IPS-NIHi11 (cell line): Measurements from ENCODE around the gene TMEM260.

Experiments used
- DNase-seq: peaks from one replicate; pipeline ENCODE4 v3.0.0; 2012; ENCODE audit warnings: mixed read lengths, low spot score

The TMEM260 gene

GRCh38 chr14:56579345-56580220 is at the start of gene TMEM260:
TMEM260 (plus strand) TSS chr14:56579798; CDS start chr14:56579915, 117 bp downstream.
- peak; percentile 91 for DNase-seq

GRCh38 chr14:56532546-56532945 is 47.1 kb upstream of the TMEM260 start:
- no peak for DNase-seq

GRCh38 chr14:56534656-56535055 is 44.9 kb upstream of the TMEM260 start:
- DNase-seq: no peak

- no peak for DNase-seq
These were observed 39.7 kb upstream of the TMEM260 start for GRCh38 chr14:56539862-56540261.

DNA sequence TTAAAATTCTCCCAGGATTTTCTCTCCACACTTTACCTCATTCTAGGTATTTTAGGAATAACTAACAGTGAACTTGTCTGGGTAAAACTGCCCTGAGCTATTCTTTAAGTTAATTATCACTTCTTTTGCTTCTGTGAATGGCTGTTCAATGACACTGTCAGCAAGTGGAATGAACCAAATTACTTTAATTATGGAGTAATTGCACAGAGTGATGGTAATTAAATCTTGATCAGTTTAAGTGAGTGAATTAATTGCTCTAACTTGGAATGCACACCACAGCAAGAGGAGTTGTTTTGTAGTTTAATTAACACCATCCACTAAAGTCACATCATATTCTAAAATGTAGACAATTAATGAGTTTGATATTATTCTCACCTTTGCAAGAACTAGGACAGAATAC is 36.2 kb upstream of the TMEM260 start:
- DNase-seq: no peak

- no peak for DNase-seq
These were observed 29.9 kb upstream of the TMEM260 start for GRCh38 chr14:56549721-56550120.

DNA sequence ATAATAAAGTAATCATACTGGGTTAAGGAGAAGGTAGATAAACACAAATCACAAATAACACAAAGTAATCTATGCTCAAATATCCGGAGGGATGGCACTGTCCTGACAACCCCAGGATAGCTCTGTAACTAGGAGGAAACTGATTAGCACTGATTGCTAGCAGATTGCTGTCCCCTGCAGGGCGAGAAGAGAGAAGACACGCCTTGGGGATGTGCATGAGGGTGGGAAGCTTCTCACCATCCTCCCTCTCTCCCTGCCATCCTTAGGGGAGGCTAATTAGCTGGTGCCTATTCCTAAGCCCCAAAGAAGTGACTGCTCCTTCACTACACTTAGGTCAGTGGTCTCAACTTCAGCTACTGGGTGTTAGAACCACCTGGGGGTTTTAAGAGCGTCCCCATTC is 27.0 kb upstream of the TMEM260 start:
- peak; percentile 23 for DNase-seq

- no peak for DNase-seq
These were observed 25.3 kb upstream of the TMEM260 start for GRCh38 chr14:56554301-56554700.

GRCh38 chr14:56555921-56556570 is 23.6 kb upstream of the TMEM260 start:
- peak; percentile 57 for DNase-seq

DNA sequence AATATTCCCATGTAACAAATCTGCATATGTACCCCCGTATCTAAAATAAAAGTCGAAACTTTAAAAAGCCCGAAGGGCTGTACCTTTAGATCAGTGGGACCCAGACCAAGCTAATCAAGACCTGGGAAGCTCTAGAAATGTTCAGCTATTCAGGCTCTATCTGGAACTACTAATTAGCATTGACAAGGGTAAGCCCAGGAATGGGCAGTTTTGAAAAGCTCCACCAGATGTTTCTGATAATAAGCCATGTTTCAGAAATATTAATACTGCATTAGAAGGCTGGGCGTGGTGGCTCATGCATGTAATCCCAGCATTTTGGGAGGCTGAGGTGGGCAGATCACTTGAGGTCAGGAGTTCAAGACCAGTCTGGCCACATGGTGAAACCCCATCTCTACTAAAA is 20.4 kb upstream of the TMEM260 start:
- DNase-seq: no peak

- DNase-seq: no peak
These were observed 18.0 kb upstream of the TMEM260 start for GRCh38 chr14:56561606-56562005.

GRCh38 chr14:56562883-56563282 is 16.7 kb upstream of the TMEM260 start:
- DNase-seq: no peak

GRCh38 chr14:56569174-56569573 is 10.4 kb upstream of the TMEM260 start:
- DNase-seq: no peak

DNA sequence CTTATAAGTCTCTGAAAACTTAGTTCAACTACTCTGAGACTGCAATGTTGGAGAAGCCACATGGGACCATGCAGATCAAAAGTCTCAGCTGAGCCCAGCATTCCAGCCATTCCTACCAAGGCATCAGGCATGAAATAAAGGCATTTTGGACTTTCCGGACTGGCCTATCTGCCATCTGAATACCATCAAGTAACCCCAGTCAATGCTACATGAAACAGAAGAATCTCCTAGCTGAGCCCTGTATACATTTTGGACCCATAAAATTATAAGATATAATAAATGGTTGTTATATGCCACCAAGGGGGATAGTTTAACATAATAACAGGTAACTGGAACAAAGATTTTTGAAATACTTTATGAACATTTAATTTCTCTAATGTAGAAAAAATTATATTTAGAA is 9.3 kb upstream of the TMEM260 start:
- DNase-seq: no peak

DNA sequence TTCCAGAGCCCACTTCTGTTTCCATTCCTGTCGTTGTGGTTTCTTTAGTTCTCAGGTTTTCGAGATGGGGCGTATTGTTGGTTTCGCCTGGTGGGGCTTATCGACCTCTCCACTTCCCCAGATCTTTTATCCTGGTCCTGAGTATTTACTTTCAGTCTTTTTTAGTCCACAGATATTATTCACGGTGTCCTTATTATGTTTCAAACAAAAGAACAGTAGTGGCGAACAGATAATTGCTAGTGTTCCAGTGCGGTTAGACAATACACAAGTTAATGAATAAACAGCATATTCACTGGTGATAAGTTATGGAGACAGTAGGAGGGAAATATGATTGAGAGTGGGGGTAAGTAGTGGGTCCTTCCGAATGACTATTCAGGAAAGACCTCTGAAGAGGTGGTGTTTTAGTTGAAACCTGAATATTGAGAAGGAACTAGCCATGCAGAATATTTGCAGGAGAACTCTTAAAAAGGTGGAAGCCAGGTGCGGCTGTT is 668 bp downstream of the TMEM260 start:
- DNase-seq: no peak

DNA sequence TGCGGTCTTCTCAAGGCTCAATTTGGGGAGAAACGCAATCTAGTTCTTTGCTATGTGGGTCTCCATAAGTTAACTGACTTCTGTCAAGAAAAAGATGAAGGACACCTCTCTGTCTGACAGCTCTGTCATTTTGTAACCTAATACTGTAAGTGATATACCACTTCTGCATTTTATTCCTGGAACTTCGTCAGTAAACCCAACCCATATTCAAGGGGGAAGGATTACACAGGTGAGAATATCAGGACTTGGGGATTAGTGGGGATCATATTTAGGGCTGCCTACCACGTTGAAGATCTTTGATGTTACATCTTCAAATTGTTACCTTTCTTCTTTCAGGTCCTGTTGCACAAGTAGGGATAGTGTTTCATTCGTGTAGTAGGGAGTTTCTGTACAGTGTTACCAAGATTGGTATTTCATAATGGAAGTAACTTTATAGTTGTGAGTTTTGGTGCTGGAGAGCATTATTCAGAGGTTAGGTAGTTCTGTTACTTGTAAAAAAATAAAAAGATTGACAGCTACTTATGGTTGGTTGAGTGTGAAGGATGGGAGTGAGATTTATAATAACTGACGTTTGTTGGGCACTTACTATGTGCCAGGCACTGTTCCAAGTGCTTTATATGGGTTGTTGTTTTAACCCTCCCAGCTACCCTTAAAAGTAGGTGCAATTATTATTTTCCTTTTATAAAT is 1.6 kb downstream of the TMEM260 start:
- DNase-seq: no peak

DNA sequence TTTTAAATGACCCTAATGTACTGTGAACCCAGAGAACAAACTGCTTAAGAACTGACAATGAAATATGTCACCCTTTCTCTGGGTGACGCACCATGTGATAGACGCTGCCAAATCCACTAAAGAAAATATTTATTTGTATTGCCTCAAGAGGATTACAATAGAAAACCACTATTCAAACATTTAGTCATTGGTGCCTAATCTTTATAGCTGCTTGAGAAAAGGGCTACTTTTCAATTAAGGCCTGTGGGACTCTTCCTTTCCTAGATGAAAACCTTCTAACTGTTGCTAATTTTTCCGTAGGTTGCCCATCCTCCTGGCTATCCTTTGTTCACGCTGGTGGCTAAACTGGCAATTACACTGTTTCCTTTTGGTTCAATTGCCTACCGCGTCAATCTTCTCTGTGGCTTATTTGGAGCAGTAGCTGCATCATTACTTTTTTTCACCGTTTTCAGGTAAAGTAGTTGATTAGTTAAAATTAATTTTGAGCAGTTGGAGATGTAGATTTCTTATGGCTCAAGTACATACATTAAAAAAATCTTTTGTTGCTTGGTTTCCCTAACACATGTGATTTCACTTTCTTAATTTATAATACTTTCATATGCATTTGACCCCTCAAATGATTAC is 6.0 kb downstream of the TMEM260 start:
- DNase-seq: no peak

DNA sequence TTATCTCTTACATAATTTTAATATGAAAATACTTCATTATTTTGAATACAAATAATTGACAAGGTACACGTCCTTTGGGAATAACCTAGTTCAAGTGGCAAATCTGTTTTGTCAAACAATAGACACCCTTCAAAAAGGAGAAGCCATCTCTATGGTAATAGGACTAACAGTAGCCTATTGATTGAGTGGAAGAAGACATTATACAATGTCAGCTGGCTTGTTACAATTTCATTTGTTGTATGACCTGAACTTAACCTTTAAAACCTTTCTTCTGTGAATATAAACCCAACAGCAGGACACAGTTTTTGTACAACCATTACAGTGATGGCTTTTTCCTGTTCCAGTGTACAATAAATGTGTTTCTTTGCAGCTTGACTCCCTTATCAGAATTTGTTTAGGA is 8.1 kb downstream of the TMEM260 start:
- no peak for DNase-seq

GRCh38 chr14:56590535-56590960 is 10.9 kb downstream of the TMEM260 start:
- peak; percentile 35 for DNase-seq

DNA sequence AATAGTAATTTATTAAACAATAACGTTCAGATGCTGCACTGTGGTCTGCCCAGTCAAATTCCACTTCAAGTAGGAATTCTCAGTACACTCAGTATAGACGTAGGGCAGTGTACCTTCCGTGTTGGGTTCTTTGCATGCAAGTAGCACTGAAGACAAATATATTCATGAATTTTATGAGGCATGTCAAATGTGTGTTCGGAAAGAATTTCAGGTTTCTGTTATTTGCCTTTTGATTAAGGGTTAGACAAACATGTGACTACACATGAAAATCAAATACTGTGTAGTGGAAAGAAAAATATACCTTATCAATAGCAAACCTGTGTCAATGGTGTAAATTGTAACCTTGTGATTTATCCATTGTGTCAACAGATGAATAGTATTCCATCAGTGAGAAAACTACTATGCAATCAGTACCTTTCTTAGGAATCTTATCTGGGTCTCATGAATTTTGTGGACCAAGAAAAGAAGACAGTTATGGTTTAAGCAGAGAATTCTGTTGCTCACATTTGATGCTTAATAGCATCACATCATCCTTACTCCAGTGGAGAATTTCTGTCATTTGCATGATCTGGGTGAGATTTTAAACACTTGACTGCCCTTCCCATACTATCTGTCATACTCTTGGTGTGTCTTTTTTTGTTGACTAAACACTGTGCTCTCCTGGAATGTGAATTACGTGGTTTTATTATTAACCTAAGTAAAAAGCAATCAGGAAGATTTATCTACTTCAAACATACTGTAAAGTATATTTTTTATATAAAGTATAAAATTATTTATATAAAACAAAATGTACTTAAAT is 13.3 kb downstream of the TMEM260 start:
- DNase-seq: no peak

DNA sequence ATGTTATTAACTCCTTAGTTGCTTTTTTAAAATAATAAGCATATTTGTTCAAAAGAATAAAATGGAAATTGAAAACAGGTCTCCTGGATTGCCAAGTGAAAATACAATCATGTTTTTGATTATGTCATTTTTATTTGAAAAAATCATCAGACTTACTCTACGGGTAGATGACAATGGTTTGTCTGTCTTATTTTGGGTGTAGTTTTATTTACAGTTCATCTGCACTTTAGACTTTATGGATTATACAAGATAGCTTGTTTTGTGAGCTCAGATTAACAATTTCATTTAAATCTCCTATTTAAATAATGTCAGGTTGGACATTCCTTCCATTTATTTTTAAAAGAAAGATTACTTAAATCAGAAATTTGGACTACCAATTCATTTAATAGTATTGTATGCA is 14.8 kb downstream of the TMEM260 start:
- DNase-seq: no peak
